NB4 (cell line): ENCODE measurements around the gene EIF3J.
A peak's percentile ranks its signal among the peaks of the same experiment; 100 is the strongest.

Experiments used
- POLR2A ChIP-seq: IDR thresholded peaks from 2 replicates; pipeline ENCODE4 v1.6.1; 2011; ENCODE audit warnings: mild to moderate bottlenecking; ENCODE audit not compliant: insufficient read length; ENCODE audit errors: extremely low read depth
- TF ChIP-seq, protein P1 (sequence below): IDR thresholded peaks from one replicate; pipeline ENCODE4 v1.5.1; 2012; ENCODE audit warnings: low read depth, low read length

- no peak for TF ChIP-seq POLR2A
- TF ChIP-seq, protein P1, sequence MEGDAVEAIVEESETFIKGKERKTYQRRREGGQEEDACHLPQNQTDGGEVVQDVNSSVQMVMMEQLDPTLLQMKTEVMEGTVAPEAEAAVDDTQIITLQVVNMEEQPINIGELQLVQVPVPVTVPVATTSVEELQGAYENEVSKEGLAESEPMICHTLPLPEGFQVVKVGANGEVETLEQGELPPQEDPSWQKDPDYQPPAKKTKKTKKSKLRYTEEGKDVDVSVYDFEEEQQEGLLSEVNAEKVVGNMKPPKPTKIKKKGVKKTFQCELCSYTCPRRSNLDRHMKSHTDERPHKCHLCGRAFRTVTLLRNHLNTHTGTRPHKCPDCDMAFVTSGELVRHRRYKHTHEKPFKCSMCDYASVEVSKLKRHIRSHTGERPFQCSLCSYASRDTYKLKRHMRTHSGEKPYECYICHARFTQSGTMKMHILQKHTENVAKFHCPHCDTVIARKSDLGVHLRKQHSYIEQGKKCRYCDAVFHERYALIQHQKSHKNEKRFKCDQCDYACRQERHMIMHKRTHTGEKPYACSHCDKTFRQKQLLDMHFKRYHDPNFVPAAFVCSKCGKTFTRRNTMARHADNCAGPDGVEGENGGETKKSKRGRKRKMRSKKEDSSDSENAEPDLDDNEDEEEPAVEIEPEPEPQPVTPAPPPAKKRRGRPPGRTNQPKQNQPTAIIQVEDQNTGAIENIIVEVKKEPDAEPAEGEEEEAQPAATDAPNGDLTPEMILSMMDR = peak; percentile 67
Measured at GRCh38 chr15:44584162-44584749, 47.3 kb downstream of the EIF3J start.
